ENCODE measurements around the gene ADCY3. TPM values are rescaled to one million over a fixed set of nuclear protein-coding genes. Genes with fewer than 3 reads are reported as not detected.
A peak's percentile ranks its signal among the peaks of the same experiment; 100 is the strongest.

Gene ADCY3
- total RNA-seq, 3 donors from 2014 or later (not counting 1 experiment from before 2014, with no cell fraction given), result 5.4 to 9.2 (median 7.6) TPM

GRCh38 chr2:24816404-24816803, 103.6 kb downstream of the ADCY3 start:
- H3K27me3 ChIP-seq (ENCODE audit: control insufficient read depth, insufficient read depth, low read length), result no peaks in the 10 kb centered on the region
- ATAC-seq, result no peak
- no peaks in the 10 kb centered on the region for H3K27me3 Mint-ChIP-seq (ENCODE audit: low read depth in 2 of 2)

DNA sequence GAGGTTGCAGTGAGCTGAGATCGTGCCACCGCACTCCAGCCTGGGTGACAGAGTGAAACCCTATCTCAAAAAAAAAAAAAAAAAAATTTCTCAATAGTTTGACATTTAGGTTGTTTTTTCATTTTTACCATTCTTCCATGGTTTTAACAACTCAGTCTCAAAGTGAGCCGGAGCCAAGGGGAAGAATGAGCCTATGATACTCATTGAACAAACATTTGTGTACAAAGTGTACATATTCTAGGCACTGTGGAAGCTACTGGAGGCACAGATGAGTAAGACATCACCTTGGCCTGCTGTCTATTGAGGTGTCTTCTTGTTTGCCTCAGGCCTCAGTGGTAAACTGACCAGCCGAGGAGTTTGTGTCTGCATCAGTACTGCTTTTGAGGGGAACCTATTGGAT, 104.9 kb downstream of the ADCY3 start:
- no peak overlapping the region for H3K27ac ChIP-seq (ENCODE audit: low read length)
- DNase-seq, result no peak
- H3K27me3 Mint-ChIP-seq (ENCODE audit: low read depth in 2 of 2), result no peaks in the 10 kb centered on the region
- no peaks in the 10 kb centered on the region for H3K9me3 Mint-ChIP-seq
- H3K4me3 Mint-ChIP-seq, result no peak overlapping the region
- no peak for ATAC-seq
- WGBS (ENCODE audit: insufficient coverage), result 65% methylated on average over 2 of the region's 4 CpGs
- no peak overlapping the region for H3K4me3 ChIP-seq (ENCODE audit: low read length)
- no peaks in the 10 kb centered on the region for H3K27me3 ChIP-seq (ENCODE audit: control insufficient read depth, insufficient read depth, low read length)
- no peaks in the 10 kb centered on the region for H3K9me3 ChIP-seq (ENCODE audit: control insufficient read depth, insufficient read depth, low read length)
- intact Hi-C loops (cut with micrococcal nuclease), result no loop called here
- peak overlapping the region; percentile 8 to 51 for H3K27ac Mint-ChIP-seq
- TF ChIP-seq, protein P1, sequence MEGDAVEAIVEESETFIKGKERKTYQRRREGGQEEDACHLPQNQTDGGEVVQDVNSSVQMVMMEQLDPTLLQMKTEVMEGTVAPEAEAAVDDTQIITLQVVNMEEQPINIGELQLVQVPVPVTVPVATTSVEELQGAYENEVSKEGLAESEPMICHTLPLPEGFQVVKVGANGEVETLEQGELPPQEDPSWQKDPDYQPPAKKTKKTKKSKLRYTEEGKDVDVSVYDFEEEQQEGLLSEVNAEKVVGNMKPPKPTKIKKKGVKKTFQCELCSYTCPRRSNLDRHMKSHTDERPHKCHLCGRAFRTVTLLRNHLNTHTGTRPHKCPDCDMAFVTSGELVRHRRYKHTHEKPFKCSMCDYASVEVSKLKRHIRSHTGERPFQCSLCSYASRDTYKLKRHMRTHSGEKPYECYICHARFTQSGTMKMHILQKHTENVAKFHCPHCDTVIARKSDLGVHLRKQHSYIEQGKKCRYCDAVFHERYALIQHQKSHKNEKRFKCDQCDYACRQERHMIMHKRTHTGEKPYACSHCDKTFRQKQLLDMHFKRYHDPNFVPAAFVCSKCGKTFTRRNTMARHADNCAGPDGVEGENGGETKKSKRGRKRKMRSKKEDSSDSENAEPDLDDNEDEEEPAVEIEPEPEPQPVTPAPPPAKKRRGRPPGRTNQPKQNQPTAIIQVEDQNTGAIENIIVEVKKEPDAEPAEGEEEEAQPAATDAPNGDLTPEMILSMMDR (IDR thresholded peaks at IDR 0.05), result no peak
- H3K4me1 ChIP-seq (ENCODE audit: control insufficient read depth, insufficient read depth, low read length), result no peaks in the 10 kb centered on the region
- peaks cover 7% of the 10 kb centered on the region for H3K36me3 Mint-ChIP-seq
- H3K36me3 ChIP-seq (ENCODE audit: control insufficient read depth, insufficient read depth, low read length), result peaks cover 24% of the 10 kb centered on the region
- H3K4me1 Mint-ChIP-seq, result peaks cover 20 to 24% of the 10 kb centered on the region in 2 donors

More at GRCh38 chr2:24816404-24816803, 103.6 kb downstream of the ADCY3 start:
- no peak overlapping the region for H3K4me3 Mint-ChIP-seq
- intact Hi-C loops (cut with micrococcal nuclease), result no loop called here
- WGBS (ENCODE audit: insufficient coverage), result 97% methylated on average over 6 of the region's 6 CpGs
- Histone ChIP-seq H3K36me3 (ENCODE audit: control insufficient read depth, insufficient read depth, low read length) (peaks cover 34% of the 10 kb centered on the region), H3K9me3 (ENCODE audit: control insufficient read depth, insufficient read depth, low read length) (no peaks in the 10 kb centered on the region), H3K4me1 (ENCODE audit: control insufficient read depth, insufficient read depth, low read length) (no peaks in the 10 kb centered on the region), H3K27ac (ENCODE audit: low read length) (no peak overlapping the region), H3K4me3 (ENCODE audit: low read length) (no peak overlapping the region)
- H3K4me1 Mint-ChIP-seq, result peaks cover 20 to 24% of the 10 kb centered on the region in 2 donors
- H3K27ac Mint-ChIP-seq, result no peak overlapping the region
- H3K36me3 Mint-ChIP-seq, result peaks cover 7% of the 10 kb centered on the region
- no peaks in the 10 kb centered on the region for H3K9me3 Mint-ChIP-seq
- DNase-seq, result no peak
- TF ChIP-seq, protein P1 (IDR thresholded peaks at IDR 0.05), result no peak

GRCh38 chr2:24814516-24814915, 105.5 kb downstream of the ADCY3 start:
- WGBS (ENCODE audit: insufficient coverage), result 92% methylated on average over 2 of the region's 4 CpGs
- no peak overlapping the region for H3K27ac ChIP-seq (ENCODE audit: low read length)
- H3K4me3 ChIP-seq (ENCODE audit: low read length), result no peak overlapping the region
- H3K27me3 ChIP-seq (ENCODE audit: control insufficient read depth, insufficient read depth, low read length), result no peaks in the 10 kb centered on the region
- Mint-ChIP-seq H3K9me3 (no peaks in the 10 kb centered on the region), H3K36me3 (peaks cover 7% of the 10 kb centered on the region), H3K27me3 (ENCODE audit: low read depth in 2 of 2) (no peaks in the 10 kb centered on the region), H3K27ac (peak overlapping the region in 1 of 2 donors; percentile 8), H3K4me1 (peaks cover 20 to 24% of the 10 kb centered on the region in 2 donors), H3K4me3 (no peak overlapping the region)
- H3K4me1 ChIP-seq (ENCODE audit: control insufficient read depth, insufficient read depth, low read length), result no peaks in the 10 kb centered on the region
- ATAC-seq (no peak), DNase-seq (no peak)
- TF ChIP-seq, protein P1 (IDR thresholded peaks at IDR 0.05), result no peak
- intact Hi-C loops (cut with micrococcal nuclease), result no loop called here
- H3K9me3 ChIP-seq (ENCODE audit: control insufficient read depth, insufficient read depth, low read length), result no peaks in the 10 kb centered on the region
- H3K36me3 ChIP-seq (ENCODE audit: control insufficient read depth, insufficient read depth, low read length), result peaks cover 20% of the 10 kb centered on the region

- no peak for ATAC-seq
- H3K4me3 Mint-ChIP-seq, result no peak overlapping the region
- intact Hi-C loops (cut with micrococcal nuclease), result no loop called here
- Histone ChIP-seq H3K27ac (ENCODE audit: low read length) (no peak overlapping the region), H3K4me3 (ENCODE audit: low read length) (no peak overlapping the region), H3K36me3 (ENCODE audit: control insufficient read depth, insufficient read depth, low read length) (peaks cover 16% of the 10 kb centered on the region), H3K27me3 (ENCODE audit: control insufficient read depth, insufficient read depth, low read length) (no peaks in the 10 kb centered on the region), H3K9me3 (ENCODE audit: control insufficient read depth, insufficient read depth, low read length) (no peaks in the 10 kb centered on the region), H3K4me1 (ENCODE audit: control insufficient read depth, insufficient read depth, low read length) (no peaks in the 10 kb centered on the region)
- TF ChIP-seq, protein P1 (IDR thresholded peaks at IDR 0.05), result no peak
- peaks cover 7% of the 10 kb centered on the region for H3K36me3 Mint-ChIP-seq
- no peaks in the 10 kb centered on the region for H3K27me3 Mint-ChIP-seq (ENCODE audit: low read depth in 2 of 2)
- H3K4me1 Mint-ChIP-seq, result peaks cover 20 to 24% of the 10 kb centered on the region in 2 donors
- peak overlapping the region in 1 of 2 donors; percentile 8 for H3K27ac Mint-ChIP-seq
- DNase-seq, result no peak
- H3K9me3 Mint-ChIP-seq, result no peaks in the 10 kb centered on the region
- 99% methylated on average over 4 of the region's 4 CpGs for WGBS (ENCODE audit: insufficient coverage)
These were observed 106.3 kb downstream of the ADCY3 start for GRCh38 chr2:24813691-24814137.
